ENCODE results near the gene MYRIP. TPM values are rescaled to one million over a fixed set of nuclear protein-coding genes. Genes with fewer than 3 reads are reported as not detected.
A peak's percentile ranks its signal among the peaks of the same experiment; 100 is the strongest.

MYRIP gene
- total RNA-seq, 3 donors from 2014 or later, result 2.3 to 4.8 (median 2.6) TPM

DNA sequence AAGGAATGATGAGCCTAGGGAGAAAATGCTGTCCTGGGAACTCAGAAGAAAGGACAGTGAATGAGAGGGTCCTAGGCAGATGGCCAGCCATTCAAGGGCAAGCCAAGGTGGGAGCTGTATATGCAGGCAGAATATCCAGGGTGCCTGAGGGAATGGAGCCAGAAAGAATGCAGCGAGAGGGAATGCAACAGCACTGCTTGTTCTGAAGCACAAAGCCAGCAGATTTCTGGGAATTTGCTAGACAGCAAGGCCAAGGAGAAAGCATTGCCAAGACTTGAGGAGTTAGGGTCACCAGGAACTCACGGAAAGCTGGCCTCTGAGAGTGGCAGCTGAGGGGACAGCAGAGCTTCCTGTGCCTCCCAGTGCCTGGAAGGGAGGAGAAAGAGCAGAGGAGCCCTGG lies 200.6 kb downstream of the MYRIP start:
- no peaks in the 10 kb centered on the region for H3K4me1 ChIP-seq
- DNase-seq (ENCODE audit: low spot score in 2 of 2), result peak in 1 of 2 donors; percentile 17
- TF ChIP-seq CTCF (IDR thresholded peaks at IDR 0.05) (no peak), POLR2A (IDR thresholded peaks at IDR 0.05) (no peak), POLR2AphosphoS5 (IDR thresholded peaks at IDR 0.05) (no peak)
- intact Hi-C loops (cut with DNase I; ENCODE audit: low total_unique reads), result no loop called here
- H3K9me3 ChIP-seq, result no peaks in the 10 kb centered on the region
- no peak overlapping the region for H3K4me3 ChIP-seq
- no peaks in the 10 kb centered on the region for H3K36me3 ChIP-seq
- no peaks in the 10 kb centered on the region for H3K27me3 ChIP-seq
- no peak overlapping the region for H3K27ac ChIP-seq

GRCh38 chr3:40012381-40012780 lies 203.0 kb downstream of the MYRIP start:
- no peaks in the 10 kb centered on the region for H3K36me3 ChIP-seq
- H3K4me1 ChIP-seq, result no peaks in the 10 kb centered on the region
- TF ChIP-seq POLR2A (IDR thresholded peaks at IDR 0.05), result no peak
- TF ChIP-seq CTCF (IDR thresholded peaks at IDR 0.05), result no peak
- TF ChIP-seq POLR2AphosphoS5 (IDR thresholded peaks at IDR 0.05), result no peak
- intact Hi-C loops (cut with DNase I; ENCODE audit: low total_unique reads), result no loop called here
- no peak overlapping the region for H3K27ac ChIP-seq
- no peak for DNase-seq (ENCODE audit: low spot score in 2 of 2)
- no peaks in the 10 kb centered on the region for H3K27me3 ChIP-seq
- no peaks in the 10 kb centered on the region for H3K9me3 ChIP-seq
- no peak overlapping the region for H3K4me3 ChIP-seq

DNA sequence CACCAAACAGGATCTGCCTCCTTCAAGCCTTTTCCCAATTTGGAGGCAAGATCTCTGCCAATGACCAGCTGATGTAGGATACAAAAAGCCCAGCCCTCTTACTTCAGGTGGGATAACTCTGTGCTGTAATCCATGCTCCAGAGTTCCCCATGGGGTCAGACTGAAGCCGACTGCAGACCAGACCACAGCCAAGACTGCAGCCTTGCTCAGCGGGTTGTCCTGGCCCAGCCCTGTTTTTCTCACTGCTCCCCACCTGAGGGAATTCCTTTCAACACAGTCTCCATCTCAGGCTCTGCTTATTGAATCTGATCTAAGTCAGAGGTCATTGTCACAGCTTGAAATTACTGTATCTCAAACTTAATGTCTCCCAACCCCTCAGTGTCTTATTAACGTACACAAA lies 207.0 kb downstream of the MYRIP start:
- Histone ChIP-seq H3K4me1 (no peaks in the 10 kb centered on the region), H3K9me3 (no peaks in the 10 kb centered on the region), H3K27ac (no peak overlapping the region), H3K36me3 (no peaks in the 10 kb centered on the region), H3K27me3 (no peaks in the 10 kb centered on the region), H3K4me3 (no peak overlapping the region)
- TF ChIP-seq POLR2A (IDR thresholded peaks at IDR 0.05), result no peak
- TF ChIP-seq POLR2AphosphoS5 (IDR thresholded peaks at IDR 0.05), result no peak
- TF ChIP-seq CTCF (IDR thresholded peaks at IDR 0.05), result no peak
- intact Hi-C loops (cut with DNase I; ENCODE audit: low total_unique reads), result no loop called here
- DNase-seq (ENCODE audit: low spot score in 2 of 2), result no peak

GRCh38 chr3:40018369-40018768 lies 209.0 kb downstream of the MYRIP start:
- no peak overlapping the region for H3K4me3 ChIP-seq
- no peak overlapping the region for H3K27ac ChIP-seq
- no peaks in the 10 kb centered on the region for H3K4me1 ChIP-seq
- intact Hi-C loops (cut with DNase I; ENCODE audit: low total_unique reads), result no loop called here
- no peaks in the 10 kb centered on the region for H3K36me3 ChIP-seq
- H3K27me3 ChIP-seq, result no peaks in the 10 kb centered on the region
- no peaks in the 10 kb centered on the region for H3K9me3 ChIP-seq
- no peak for TF ChIP-seq POLR2AphosphoS5 (IDR thresholded peaks at IDR 0.05)
- TF ChIP-seq CTCF (IDR thresholded peaks at IDR 0.05), result no peak
- no peak for TF ChIP-seq POLR2A (IDR thresholded peaks at IDR 0.05)
- DNase-seq (ENCODE audit: low spot score in 2 of 2), result no peak

DNA sequence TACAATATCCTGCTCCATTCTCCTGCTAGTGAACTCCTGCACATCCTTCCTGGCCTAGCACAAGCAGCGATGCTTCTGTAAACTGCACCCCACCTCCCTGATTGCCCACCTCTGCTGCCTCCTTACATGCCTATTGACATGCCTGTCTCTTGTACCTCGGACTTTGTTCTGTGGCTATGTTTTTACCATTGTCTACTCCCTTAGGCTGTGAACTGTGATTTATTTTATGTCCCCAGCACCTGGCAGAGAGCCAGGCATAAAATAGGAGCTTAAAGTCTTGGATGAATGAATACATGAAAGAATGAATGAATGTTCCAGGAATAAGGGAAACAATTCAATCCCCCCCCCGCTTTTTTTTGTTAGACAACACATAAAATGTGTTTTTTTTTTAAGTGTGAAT lies 210.0 kb downstream of the MYRIP start:
- DNase-seq (ENCODE audit: low spot score in 2 of 2), result no peak
- Histone ChIP-seq H3K27me3 (no peaks in the 10 kb centered on the region), H3K4me1 (no peaks in the 10 kb centered on the region), H3K27ac (no peak overlapping the region), H3K9me3 (no peaks in the 10 kb centered on the region), H3K4me3 (no peak overlapping the region), H3K36me3 (no peaks in the 10 kb centered on the region)
- TF ChIP-seq POLR2A (IDR thresholded peaks at IDR 0.05), result no peak
- TF ChIP-seq POLR2AphosphoS5 (IDR thresholded peaks at IDR 0.05), result no peak
- intact Hi-C loops (cut with DNase I; ENCODE audit: low total_unique reads), result no loop called here

DNA sequence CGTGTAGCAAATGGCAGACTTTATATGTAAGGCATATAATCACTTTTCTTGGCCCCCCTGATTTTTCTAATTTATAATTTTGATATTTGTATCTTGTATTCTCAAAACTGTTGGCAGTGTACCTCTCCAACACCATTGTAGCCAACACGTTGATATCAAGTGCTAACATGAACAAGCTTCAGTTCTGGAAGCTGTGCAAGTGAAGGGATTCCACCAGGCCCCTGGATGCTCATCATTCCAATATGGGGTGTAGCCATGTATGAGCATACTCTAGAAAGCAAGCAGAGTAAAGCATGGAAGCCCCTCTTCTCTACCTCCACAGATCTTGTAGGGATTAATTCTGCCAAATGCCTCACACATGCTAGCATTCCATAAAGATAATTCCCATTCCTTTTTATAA lies 211.3 kb downstream of the MYRIP start:
- H3K4me3 ChIP-seq, result no peak overlapping the region
- no peaks in the 10 kb centered on the region for H3K4me1 ChIP-seq
- TF ChIP-seq CTCF (IDR thresholded peaks at IDR 0.05) (no peak), POLR2A (IDR thresholded peaks at IDR 0.05) (no peak), POLR2AphosphoS5 (IDR thresholded peaks at IDR 0.05) (no peak)
- H3K27me3 ChIP-seq, result no peaks in the 10 kb centered on the region
- intact Hi-C loops (cut with DNase I; ENCODE audit: low total_unique reads), result no loop called here
- H3K36me3 ChIP-seq, result no peaks in the 10 kb centered on the region
- H3K9me3 ChIP-seq, result peaks cover under 1 to 8% of the 10 kb centered on the region in 2 donors
- H3K27ac ChIP-seq, result no peak overlapping the region
- no peak for DNase-seq (ENCODE audit: low spot score in 2 of 2)
